Adipocyte (in vitro differentiated cells): Measurements from ENCODE around the gene C1orf56.
"Not testable (repeated sequence)": the region's sequence is repeated elsewhere in the genome, so short reads cannot be mapped to it uniquely, and the experiment has no call there.

Experiments used
- DNase-seq: peaks from one replicate; pipeline ENCODE4 v3.0.0-alpha.2; 2015; ENCODE audit warnings: low read depth
- H3K27me3 ChIP-seq: replicated peaks from 2 replicates; pipeline ENCODE4 v1.7.0; 2013; ENCODE audit warnings: mild to moderate bottlenecking, low read length, moderate library complexity; ENCODE audit not compliant: control insufficient read depth, insufficient read depth
- H3K36me3 ChIP-seq: 2 replicates; pipeline ENCODE4 v1.7.0; 2013; ENCODE audit warnings: low read length, mild to moderate bottlenecking, moderate library complexity; ENCODE audit not compliant: control insufficient read depth, insufficient read depth, severe bottlenecking
- H3K4me1 ChIP-seq: 2 replicates; pipeline ENCODE4 v1.7.0; 2013; ENCODE audit warnings: mild to moderate bottlenecking, low read length, moderate library complexity; ENCODE audit not compliant: control insufficient read depth, insufficient read depth
- H3K4me3 ChIP-seq: 2 replicates; pipeline ENCODE4 v1.7.0; 2013; ENCODE audit warnings: mild to moderate bottlenecking, low read length, moderate library complexity
- H3K9ac ChIP-seq: 2 replicates; pipeline ENCODE4 v1.7.0; 2013; ENCODE audit warnings: mild to moderate bottlenecking, low read length, moderate library complexity
- H3K9me3 ChIP-seq: 2 replicates; pipeline ENCODE4 v1.7.0; 2013; ENCODE audit warnings: mild to moderate bottlenecking, low read length, moderate library complexity; ENCODE audit not compliant: control insufficient read depth

C1orf56 gene

DNA sequence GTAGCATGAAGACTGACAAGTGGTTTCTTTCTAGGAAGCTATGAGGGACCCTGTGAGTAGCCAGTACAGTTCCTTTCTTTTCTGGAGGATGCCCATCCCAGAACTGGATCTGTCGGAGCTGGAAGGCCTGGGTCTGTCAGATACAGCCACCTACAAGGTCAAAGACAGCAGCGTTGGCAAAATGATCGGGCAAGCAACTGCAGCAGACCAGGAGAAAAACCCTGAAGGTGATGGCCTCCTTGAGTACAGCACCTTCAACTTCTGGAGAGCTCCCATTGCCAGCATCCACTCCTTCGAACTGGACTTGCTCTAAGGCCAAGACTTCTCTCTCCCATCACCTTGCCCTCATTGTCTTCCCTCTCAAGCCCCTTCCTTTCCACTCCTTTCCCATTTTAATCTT lies 19.6 kb downstream of the C1orf56 start:
- Histone ChIP-seq H3K9ac (no peak overlapping the region), H3K4me3 (no peak overlapping the region), H3K36me3 (no peaks in the 10 kb centered on the region), H3K9me3 (no peaks in the 10 kb centered on the region), H3K27me3 (no peaks in the 10 kb centered on the region), H3K4me1 (peaks cover 15% of the 10 kb centered on the region)
- no peak for DNase-seq

GRCh38 chr1:151069103-151069486 lies 21.5 kb downstream of the C1orf56 start:
- DNase-seq = no peak
- no peaks in the 10 kb centered on the region for H3K9me3 ChIP-seq
- H3K4me1 ChIP-seq = peaks cover 12% of the 10 kb centered on the region
- H3K27me3 ChIP-seq = no peaks in the 10 kb centered on the region
- no peak overlapping the region for H3K4me3 ChIP-seq
- no peak overlapping the region for H3K9ac ChIP-seq
- H3K36me3 ChIP-seq = no peaks in the 10 kb centered on the region

DNA sequence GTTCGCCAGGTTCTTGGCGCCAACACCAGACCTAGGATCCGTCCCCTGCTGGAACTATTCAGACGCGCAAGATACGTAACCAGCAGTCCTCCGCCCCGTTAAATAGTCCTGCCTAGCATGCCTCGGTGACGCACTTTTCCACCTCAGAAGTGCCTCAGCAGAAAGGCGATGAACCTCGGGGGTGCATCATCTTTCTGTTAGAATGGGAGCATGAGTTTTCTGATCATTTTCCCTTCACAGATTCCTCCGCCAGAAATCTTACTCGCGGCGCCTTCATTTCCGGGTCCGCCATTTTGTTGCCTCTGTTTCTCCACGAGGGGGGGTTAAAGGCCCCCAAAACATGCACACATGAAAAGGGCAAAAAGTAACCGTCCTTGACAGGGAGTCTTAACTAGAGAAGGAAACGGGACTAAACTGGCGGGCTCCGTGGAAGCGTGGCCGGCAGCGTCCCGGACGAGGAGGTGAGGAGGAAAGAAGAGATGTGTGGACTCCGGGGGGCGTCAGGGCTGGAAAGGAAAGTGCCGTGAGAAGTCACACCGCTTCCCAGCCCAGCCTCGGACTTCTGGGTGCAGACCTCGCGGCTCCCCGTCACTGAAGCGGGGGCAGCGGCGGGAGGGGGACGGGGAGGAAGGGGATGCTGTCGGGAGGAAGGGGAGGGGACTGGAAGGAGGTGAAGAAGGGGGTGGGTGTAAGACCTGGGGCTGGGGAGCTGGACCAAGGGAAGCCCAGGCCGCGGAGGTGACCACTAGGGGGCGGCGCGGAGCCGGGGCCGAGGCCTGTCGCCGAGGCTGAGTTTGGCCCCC lies 23.1 kb downstream of the C1orf56 start, which contains the start of gene GABPB2:
GABPB2 (plus strand) TSS at position 288 of the 803 bp plus-strand sequence. CDS start 17,429 bp downstream, outside the sequence.
- Histone ChIP-seq H3K4me1 (peaks cover 9% of the 10 kb centered on the region), H3K9me3 (no peaks in the 10 kb centered on the region), H3K9ac (peak within 1 kb of the TSS; percentile 95), H3K4me3 (peak within 1 kb of the TSS; percentile 90), H3K27me3 (no peaks in the 10 kb centered on the region), H3K36me3 (peaks cover 3% of the 10 kb centered on the region)
- peak; percentile 97 for DNase-seq

DNA sequence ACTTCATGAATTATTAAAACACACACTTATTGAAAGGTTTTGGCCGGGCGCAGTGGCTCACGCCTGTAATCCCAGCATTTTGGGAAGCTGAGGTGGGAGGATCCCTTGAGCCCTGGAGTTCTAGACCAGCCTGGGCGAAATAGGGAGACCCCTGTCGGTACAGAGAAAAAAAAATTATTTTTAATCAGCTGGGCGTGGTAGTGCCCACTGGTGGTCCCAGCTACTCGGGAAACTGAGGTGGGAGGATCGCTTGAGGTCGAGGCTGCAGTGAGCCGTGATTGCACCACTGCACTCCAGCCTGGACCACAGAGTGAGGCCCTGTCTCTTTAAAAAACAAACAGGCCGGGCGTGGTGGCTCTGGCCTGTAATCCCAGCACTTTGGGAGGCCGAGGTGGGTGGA lies 24.7 kb downstream of the C1orf56 start:
- DNase-seq = no peak

DNA sequence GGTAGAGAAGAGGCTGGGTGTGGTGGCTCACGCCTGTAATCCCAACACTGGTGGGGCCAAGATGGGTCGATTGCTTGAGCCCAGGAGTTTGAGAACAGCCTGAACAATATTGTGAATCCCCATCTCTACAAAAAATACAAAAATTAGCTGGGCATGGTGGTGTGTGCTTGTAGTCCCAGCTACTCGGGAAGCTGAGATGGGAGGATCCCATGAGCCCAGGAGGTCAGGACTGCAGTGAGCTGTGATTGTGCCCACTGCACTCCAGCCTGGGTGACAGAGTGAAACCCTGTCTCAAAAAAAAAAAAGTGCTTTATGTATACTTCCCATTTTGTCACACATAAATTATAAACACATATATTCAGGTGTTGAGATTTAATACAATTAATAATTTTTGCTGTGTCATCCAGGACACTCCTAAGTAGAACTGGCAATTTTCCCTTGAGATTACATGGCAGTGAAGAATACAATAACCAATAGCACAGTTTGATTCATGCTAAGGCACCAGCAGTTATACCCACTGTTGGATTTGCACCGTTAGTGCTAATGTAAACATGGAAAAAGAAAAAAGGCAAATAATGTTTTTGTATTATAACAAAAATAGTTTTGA lies 38.5 kb downstream of the C1orf56 start:
- no peaks in the 10 kb centered on the region for H3K27me3 ChIP-seq
- no peaks in the 10 kb centered on the region for H3K9me3 ChIP-seq
- H3K36me3 ChIP-seq = no peaks in the 10 kb centered on the region
- H3K4me3 ChIP-seq = no peak overlapping the region
- DNase-seq = no peak
- H3K4me1 ChIP-seq = peaks cover 3% of the 10 kb centered on the region
- H3K9ac ChIP-seq = no peak overlapping the region

More for the DNA sequence above, 24.7 kb downstream of the C1orf56 start:
- no peaks in the 10 kb centered on the region for H3K27me3 ChIP-seq
- peaks cover 3% of the 10 kb centered on the region for H3K36me3 ChIP-seq
- H3K4me1 ChIP-seq = peaks cover 8% of the 10 kb centered on the region
- H3K4me3 ChIP-seq = no peak overlapping the region
- H3K9ac ChIP-seq = no peak overlapping the region
- H3K9me3 ChIP-seq = no peaks in the 10 kb centered on the region

DNA sequence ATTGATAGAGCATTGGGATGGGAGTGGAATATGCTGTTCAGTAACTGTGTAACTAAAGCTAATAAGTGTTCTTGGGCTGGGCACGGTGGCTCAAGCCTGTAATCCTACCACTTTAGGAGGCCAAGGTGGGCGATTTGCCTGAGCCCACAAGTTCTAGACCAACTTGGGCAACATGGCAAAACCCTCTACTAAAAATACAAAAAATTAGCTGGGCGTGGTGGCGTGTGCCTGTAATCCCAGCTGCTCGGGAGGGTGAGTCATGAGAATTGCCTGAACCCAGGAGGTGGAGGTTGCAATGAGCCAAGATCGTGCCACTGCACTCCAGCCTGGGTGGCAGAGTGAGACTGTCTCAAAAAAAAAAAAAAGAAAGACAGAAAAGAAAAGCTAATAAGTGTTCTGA lies 49.9 kb downstream of the C1orf56 start:
- not testable (repeated sequence) for H3K36me3 ChIP-seq, H3K4me3 ChIP-seq, DNase-seq, H3K4me1 ChIP-seq, H3K9ac ChIP-seq, H3K27me3 ChIP-seq, H3K9me3 ChIP-seq

DNA sequence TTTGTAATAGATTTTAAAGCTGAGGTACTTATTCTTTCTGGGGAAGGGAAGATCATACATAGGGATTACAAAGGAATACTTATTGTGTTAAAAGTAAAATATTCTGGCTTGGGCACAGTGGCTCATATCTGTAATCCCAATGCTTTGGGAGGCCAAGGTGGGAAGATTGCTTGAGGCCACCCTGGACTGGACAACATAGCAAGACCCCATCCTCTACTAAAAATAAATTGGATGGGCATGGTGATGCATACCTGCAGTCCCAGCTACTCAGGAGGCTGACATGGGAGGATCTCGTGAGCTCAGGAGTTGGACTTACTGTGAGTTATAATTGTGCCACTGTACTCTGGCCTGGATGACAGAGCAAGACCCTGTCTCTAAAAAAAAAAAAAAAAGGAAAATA lies 50.6 kb downstream of the C1orf56 start:
- DNase-seq = no peak
- H3K36me3 ChIP-seq = no peaks in the 10 kb centered on the region
- no peak overlapping the region for H3K4me3 ChIP-seq
- no peaks in the 10 kb centered on the region for H3K27me3 ChIP-seq
- no peak overlapping the region for H3K9ac ChIP-seq
- no peaks in the 10 kb centered on the region for H3K4me1 ChIP-seq
- no peaks in the 10 kb centered on the region for H3K9me3 ChIP-seq
